T follicular helper cell (primary cell): ENCODE data around the gene LANCL3.
"Not testable (repeated sequence)": the region's sequence is repeated elsewhere in the genome, so short reads cannot be mapped to it uniquely, and the experiment has no call there.

Experiments used
- DNase-seq: peaks from one replicate; pipeline ENCODE4 v3.0.0-alpha.2; 2020; ENCODE audit warnings: low read depth
- total RNA-seq, 2 experiments: gene quantifications; one replicate each; lab custom pipeline; 2026; lab: John Stamatoyannopoulos, UW

Gene LANCL3
- 0.52 to 0.78 reads per million in 2 experiments for total RNA-seq

- DNase-seq: not testable (repeated sequence)
These were observed at the start of gene LANCL3 for GRCh38 chrX:37571426-37572107. Gene LANCL3 (plus strand): TSS chrX:37571661. CDS start chrX:37571871, 210 bp downstream.

GRCh38 chrX:37523673-37524072 is 47.8 kb upstream of the LANCL3 start:
- not testable (repeated sequence) for DNase-seq

- no peak for DNase-seq
These were observed 29.5 kb upstream of the LANCL3 start for GRCh38 chrX:37541991-37542390.

- no peak for DNase-seq
These were observed 28.7 kb upstream of the LANCL3 start for GRCh38 chrX:37542791-37543190.

- DNase-seq: no peak
These were observed 28.1 kb upstream of the LANCL3 start for GRCh38 chrX:37543324-37543723.

GRCh38 chrX:37544531-37544930 is 26.9 kb upstream of the LANCL3 start:
- not testable (repeated sequence) for DNase-seq

GRCh38 chrX:37545066-37545465 is 26.4 kb upstream of the LANCL3 start:
- no peak for DNase-seq

GRCh38 chrX:37549619-37550018 is 21.8 kb upstream of the LANCL3 start:
- DNase-seq: not testable (repeated sequence)

- DNase-seq: no peak
These were observed 18.0 kb upstream of the LANCL3 start for GRCh38 chrX:37553476-37553875.

- not testable (repeated sequence) for DNase-seq
These were observed 6.2 kb upstream of the LANCL3 start for GRCh38 chrX:37565254-37565653.

GRCh38 chrX:37570349-37570748 is 1.1 kb upstream of the LANCL3 start:
- DNase-seq: not testable (repeated sequence)

- not testable (repeated sequence) for DNase-seq
These were observed 687 bp downstream of the LANCL3 start for GRCh38 chrX:37572108-37572587.

GRCh38 chrX:37573121-37573520 is 1.7 kb downstream of the LANCL3 start:
- not testable (repeated sequence) for DNase-seq

GRCh38 chrX:37578045-37578444 is 6.6 kb downstream of the LANCL3 start:
- no peak for DNase-seq

GRCh38 chrX:37580080-37580479 is 8.6 kb downstream of the LANCL3 start:
- no peak for DNase-seq

GRCh38 chrX:37587337-37587736 is 15.9 kb downstream of the LANCL3 start:
- not testable (repeated sequence) for DNase-seq

GRCh38 chrX:37590047-37590446 is 18.6 kb downstream of the LANCL3 start:
- no peak for DNase-seq

- no peak for DNase-seq
These were observed 23.4 kb downstream of the LANCL3 start for GRCh38 chrX:37594755-37595382.

- no peak for DNase-seq
These were observed 28.3 kb downstream of the LANCL3 start for GRCh38 chrX:37599729-37600128.

- no peak for DNase-seq
These were observed 32.5 kb downstream of the LANCL3 start for GRCh38 chrX:37603938-37604409.

GRCh38 chrX:37607243-37607642 is 35.8 kb downstream of the LANCL3 start:
- DNase-seq: no peak

GRCh38 chrX:37608156-37608555 is 36.7 kb downstream of the LANCL3 start:
- no peak for DNase-seq

- DNase-seq: no peak
These were observed 38.3 kb downstream of the LANCL3 start for GRCh38 chrX:37609727-37610126.
